ENCODE measurements around the gene PCDHA1.

- TF ChIP-seq, protein P1, sequence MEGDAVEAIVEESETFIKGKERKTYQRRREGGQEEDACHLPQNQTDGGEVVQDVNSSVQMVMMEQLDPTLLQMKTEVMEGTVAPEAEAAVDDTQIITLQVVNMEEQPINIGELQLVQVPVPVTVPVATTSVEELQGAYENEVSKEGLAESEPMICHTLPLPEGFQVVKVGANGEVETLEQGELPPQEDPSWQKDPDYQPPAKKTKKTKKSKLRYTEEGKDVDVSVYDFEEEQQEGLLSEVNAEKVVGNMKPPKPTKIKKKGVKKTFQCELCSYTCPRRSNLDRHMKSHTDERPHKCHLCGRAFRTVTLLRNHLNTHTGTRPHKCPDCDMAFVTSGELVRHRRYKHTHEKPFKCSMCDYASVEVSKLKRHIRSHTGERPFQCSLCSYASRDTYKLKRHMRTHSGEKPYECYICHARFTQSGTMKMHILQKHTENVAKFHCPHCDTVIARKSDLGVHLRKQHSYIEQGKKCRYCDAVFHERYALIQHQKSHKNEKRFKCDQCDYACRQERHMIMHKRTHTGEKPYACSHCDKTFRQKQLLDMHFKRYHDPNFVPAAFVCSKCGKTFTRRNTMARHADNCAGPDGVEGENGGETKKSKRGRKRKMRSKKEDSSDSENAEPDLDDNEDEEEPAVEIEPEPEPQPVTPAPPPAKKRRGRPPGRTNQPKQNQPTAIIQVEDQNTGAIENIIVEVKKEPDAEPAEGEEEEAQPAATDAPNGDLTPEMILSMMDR (conservative IDR thresholded peaks at IDR 0.05; ENCODE audit: low read depth in 2 of 2) = no peak
- TF ChIP-seq STAT1 (IDR thresholded peaks at IDR 0.05; ENCODE audit: unreplicated experiment) (no peak), JUNB (IDR thresholded peaks at IDR 0.05; ENCODE audit: unreplicated experiment) (no peak), POLR2AphosphoS5 (IDR thresholded peaks at IDR 0.05; ENCODE audit: low read depth) (no peak), EZH2 (IDR thresholded peaks at IDR 0.05; ENCODE audit: low read depth, unreplicated experiment) (no peak), ZNF114 (CRISPR knock-in tag; IDR thresholded peaks at IDR 0.05) (no peak), EZH2phosphoT487 (IDR thresholded peaks at IDR 0.05; ENCODE audit: unreplicated experiment) (no peak), REST (IDR thresholded peaks at IDR 0.05; ENCODE audit: unreplicated experiment) (no peak), CREB1 (CRISPR knock-in tag; IDR thresholded peaks at IDR 0.05; ENCODE audit: low read depth) (no peak), ZNF331 (CRISPR knock-in tag; IDR thresholded peaks at IDR 0.05; ENCODE audit: low read depth) (no peak), NANOG (IDR thresholded peaks at IDR 0.05; ENCODE audit: borderline replicate concordance) (no peak)
- TF ChIP-seq, protein P2, sequence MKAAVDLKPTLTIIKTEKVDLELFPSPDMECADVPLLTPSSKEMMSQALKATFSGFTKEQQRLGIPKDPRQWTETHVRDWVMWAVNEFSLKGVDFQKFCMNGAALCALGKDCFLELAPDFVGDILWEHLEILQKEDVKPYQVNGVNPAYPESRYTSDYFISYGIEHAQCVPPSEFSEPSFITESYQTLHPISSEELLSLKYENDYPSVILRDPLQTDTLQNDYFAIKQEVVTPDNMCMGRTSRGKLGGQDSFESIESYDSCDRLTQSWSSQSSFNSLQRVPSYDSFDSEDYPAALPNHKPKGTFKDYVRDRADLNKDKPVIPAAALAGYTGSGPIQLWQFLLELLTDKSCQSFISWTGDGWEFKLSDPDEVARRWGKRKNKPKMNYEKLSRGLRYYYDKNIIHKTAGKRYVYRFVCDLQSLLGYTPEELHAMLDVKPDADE (IDR thresholded peaks at IDR 0.05) = no peak
- TF ChIP-seq, protein P3, sequence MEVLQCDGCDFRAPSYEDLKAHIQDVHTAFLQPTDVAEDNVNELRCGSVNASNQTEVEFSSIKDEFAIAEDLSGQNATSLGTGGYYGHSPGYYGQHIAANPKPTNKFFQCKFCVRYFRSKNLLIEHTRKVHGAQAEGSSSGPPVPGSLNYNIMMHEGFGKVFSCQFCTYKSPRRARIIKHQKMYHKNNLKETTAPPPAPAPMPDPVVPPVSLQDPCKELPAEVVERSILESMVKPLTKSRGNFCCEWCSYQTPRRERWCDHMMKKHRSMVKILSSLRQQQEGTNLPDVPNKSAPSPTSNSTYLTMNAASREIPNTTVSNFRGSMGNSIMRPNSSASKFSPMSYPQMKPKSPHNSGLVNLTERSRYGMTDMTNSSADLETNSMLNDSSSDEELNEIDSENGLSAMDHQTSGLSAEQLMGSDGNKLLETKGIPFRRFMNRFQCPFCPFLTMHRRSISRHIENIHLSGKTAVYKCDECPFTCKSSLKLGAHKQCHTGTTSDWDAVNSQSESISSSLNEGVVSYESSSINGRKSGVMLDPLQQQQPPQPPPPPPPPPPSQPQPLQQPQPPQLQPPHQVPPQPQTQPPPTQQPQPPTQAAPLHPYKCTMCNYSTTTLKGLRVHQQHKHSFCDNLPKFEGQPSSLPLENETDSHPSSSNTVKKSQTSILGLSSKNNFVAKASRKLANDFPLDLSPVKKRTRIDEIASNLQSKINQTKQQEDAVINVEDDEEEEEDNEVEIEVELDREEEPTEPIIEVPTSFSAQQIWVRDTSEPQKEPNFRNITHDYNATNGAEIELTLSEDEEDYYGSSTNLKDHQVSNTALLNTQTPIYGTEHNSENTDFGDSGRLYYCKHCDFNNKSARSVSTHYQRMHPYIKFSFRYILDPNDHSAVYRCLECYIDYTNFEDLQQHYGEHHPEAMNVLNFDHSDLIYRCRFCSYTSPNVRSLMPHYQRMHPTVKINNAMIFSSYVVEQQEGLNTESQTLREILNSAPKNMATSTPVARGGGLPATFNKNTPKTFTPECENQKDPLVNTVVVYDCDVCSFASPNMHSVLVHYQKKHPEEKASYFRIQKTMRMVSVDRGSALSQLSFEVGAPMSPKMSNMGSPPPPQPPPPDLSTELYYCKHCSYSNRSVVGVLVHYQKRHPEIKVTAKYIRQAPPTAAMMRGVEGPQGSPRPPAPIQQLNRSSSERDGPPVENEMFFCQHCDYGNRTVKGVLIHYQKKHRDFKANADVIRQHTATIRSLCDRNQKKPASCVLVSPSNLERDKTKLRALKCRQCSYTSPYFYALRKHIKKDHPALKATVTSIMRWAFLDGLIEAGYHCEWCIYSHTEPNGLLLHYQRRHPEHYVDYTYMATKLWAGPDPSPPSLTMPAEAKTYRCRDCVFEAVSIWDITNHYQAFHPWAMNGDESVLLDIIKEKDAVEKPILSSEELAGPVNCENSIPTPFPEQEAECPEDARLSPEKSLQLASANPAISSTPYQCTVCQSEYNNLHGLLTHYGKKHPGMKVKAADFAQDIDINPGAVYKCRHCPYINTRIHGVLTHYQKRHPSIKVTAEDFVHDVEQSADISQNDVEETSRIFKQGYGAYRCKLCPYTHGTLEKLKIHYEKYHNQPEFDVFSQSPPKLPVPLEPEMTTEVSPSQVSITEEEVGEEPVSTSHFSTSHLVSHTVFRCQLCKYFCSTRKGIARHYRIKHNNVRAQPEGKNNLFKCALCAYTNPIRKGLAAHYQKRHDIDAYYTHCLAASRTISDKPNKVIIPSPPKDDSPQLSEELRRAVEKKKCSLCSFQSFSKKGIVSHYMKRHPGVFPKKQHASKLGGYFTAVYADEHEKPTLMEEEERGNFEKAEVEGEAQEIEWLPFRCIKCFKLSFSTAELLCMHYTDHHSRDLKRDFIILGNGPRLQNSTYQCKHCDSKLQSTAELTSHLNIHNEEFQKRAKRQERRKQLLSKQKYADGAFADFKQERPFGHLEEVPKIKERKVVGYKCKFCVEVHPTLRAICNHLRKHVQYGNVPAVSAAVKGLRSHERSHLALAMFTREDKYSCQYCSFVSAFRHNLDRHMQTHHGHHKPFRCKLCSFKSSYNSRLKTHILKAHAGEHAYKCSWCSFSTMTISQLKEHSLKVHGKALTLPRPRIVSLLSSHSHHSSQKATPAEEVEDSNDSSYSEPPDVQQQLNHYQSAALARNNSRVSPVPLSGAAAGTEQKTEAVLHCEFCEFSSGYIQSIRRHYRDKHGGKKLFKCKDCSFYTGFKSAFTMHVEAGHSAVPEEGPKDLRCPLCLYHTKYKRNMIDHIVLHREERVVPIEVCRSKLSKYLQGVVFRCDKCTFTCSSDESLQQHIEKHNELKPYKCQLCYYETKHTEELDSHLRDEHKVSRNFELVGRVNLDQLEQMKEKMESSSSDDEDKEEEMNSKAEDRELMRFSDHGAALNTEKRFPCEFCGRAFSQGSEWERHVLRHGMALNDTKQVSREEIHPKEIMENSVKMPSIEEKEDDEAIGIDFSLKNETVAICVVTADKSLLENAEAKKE (CRISPR knock-in tag; IDR thresholded peaks at IDR 0.05) = no peak
Observed at GRCh38 chr5:140998921-140999410, 213.0 kb downstream of the PCDHA1 start.
